K562 (cell line): Measurements from ENCODE around the gene PCDHGB5. TPM values are rescaled to one million over a fixed set of nuclear protein-coding genes. Genes with fewer than 3 reads are reported as not detected.
A peak's percentile ranks its signal among the peaks of the same experiment; 100 is the strongest.
"Not testable (repeated sequence)": the region's sequence is repeated elsewhere in the genome, so short reads cannot be mapped to it uniquely, and the experiment has no call there.

Source experiments
- ATAC-seq: fragments of 200-7000 bp; cut with Tn5 transposase; 3 replicates; pipeline ENCODE4 v1.9.1; 2020; ENCODE audit warnings: moderate library complexity
- BruUV-seq: library from RNA; stranded (reverse); fragments of 400-500 nt; replicated peaks from 2 replicates; lab custom pipeline; 2021; lab: Mats Ljungman, UMichigan
- CTCF ChIA-PET: fragments of 300-600 bp; formaldehyde crosslinking; extraction: SDS; loops from one replicate; lab custom pipeline; 2021; ENCODE audit warnings: low intra/inter-chr PET ratio; lab: Yijun Ruan, JAX
- POLR2A ChIA-PET: fragments of 300-600, 350-650 bp; sonication (Branson Sonifier 250); formaldehyde crosslinking; extraction: SDS; loops from one replicate; lab custom pipeline; 2021; ENCODE audit warnings: antibody characterized with exemption, inconsistent platforms; lab: Yijun Ruan, JAX
- DNase-seq, 4 experiments: peaks; one replicate each; pipeline versions ENCODE4 v3.0.0 to v3.0.0-alpha.2; 2011 to 2018; ENCODE audit warnings: low spot score in 3 of 4, mixed read lengths in 3 of 4; ENCODE audit errors: extremely low read depth in 1 of 4
- FAIRE-seq: peaks from 2 replicates; lab custom pipeline; 2011; peaks lifted over from hg19 to GRCh38; lab: Jason Lieb, UNC
- H2AFZ ChIP-seq: 2 replicates; pipeline ENCODE4 v1.6.0; 2011; ENCODE audit warnings: low read depth, low read length, control low read depth, inconsistent platforms
- H3K27ac ChIP-seq: fragments of 200-600 bp; 3 replicates; pipeline ENCODE4 v1.8.0; 2011; ENCODE audit warnings: low read depth, mild to moderate bottlenecking, control low read depth, inconsistent platforms, low read length, moderate library complexity, mixed read lengths; ENCODE audit errors: extremely low read depth
- H3K27me3 ChIP-seq, 2 experiments: fragments of 300-600 bp in 1 of 2; 2 replicates in 1 of 2; 3 replicates in 1 of 2; pipeline versions ENCODE4 v1.6.0 to v1.8.0; 2011; ENCODE audit warnings: inconsistent platforms in 2 of 2, low read length in 2 of 2, mild to moderate bottlenecking in 1 of 2, mixed read lengths in 1 of 2, moderate library complexity in 1 of 2; ENCODE audit not compliant: control insufficient read depth in 2 of 2, insufficient read depth in 2 of 2
- H3K36me3 ChIP-seq: fragments of 300-600 bp; 3 replicates; pipeline ENCODE4 v1.8.0; 2011; ENCODE audit warnings: mild to moderate bottlenecking, low read length, inconsistent platforms; ENCODE audit not compliant: control insufficient read depth, insufficient read depth
- H3K4me1 ChIP-seq, 2 experiments: fragments of 200-600 bp in 1 of 2; replicated peaks in 1 of 2; 2 replicates in 1 of 2; 3 replicates in 1 of 2; pipeline versions ENCODE4 v1.5.1 to v1.8.0; 2011; ENCODE audit warnings: inconsistent platforms in 2 of 2, low read length in 2 of 2, mild to moderate bottlenecking in 1 of 2, mixed read lengths in 1 of 2, moderate library complexity in 1 of 2; ENCODE audit not compliant: control insufficient read depth in 2 of 2, insufficient read depth in 2 of 2
- H3K4me2 ChIP-seq: 2 replicates; pipeline ENCODE4 v1.6.1; 2011; ENCODE audit warnings: low read length, control low read depth, inconsistent platforms, mixed read lengths; ENCODE audit not compliant: insufficient read depth
- H3K4me3 ChIP-seq: fragments of 200-600 bp; sonication (generic), shearing (Covaris generic); 2 replicates; pipeline ENCODE4 v1.5.1; 2016; ENCODE audit warnings: control low read depth, inconsistent platforms
- H3K79me2 ChIP-seq: fragments of 200-600 bp; 3 replicates; pipeline ENCODE4 v1.8.0; 2011; ENCODE audit warnings: low read length, inconsistent platforms; ENCODE audit not compliant: control insufficient read depth, insufficient read depth
- H3K9ac ChIP-seq, 2 experiments: 2 replicates each; pipeline versions ENCODE4 v1.6.0 to v1.6.1; 2011; ENCODE audit warnings: low read depth in 2 of 2, low read length in 2 of 2, control low read depth in 1 of 2, inconsistent platforms in 1 of 2, mild to moderate bottlenecking in 1 of 2, mixed read lengths in 1 of 2; ENCODE audit not compliant: insufficient read depth in 1 of 2
- H3K9me1 ChIP-seq: one replicate; pipeline ENCODE4 v1.6.0; 2011; ENCODE audit warnings: inconsistent platforms, mild to moderate bottlenecking, low read length, moderate library complexity; ENCODE audit not compliant: control insufficient read depth, insufficient read depth
- H3K9me3 ChIP-seq: replicated peaks from 2 replicates; pipeline ENCODE4 v1.5.1; 2011; ENCODE audit warnings: low read depth, low read length, inconsistent platforms; ENCODE audit not compliant: control insufficient read depth, insufficient read depth
- H4K20me1 ChIP-seq: replicated peaks from 2 replicates; pipeline ENCODE4 v1.6.1; 2011; ENCODE audit warnings: low read length, inconsistent platforms, mixed read lengths; ENCODE audit not compliant: control insufficient read depth, insufficient read depth
- CTCF ChIP-seq, 3 experiments: IDR thresholded peaks in 2 of 3; conservative IDR thresholded peaks in 1 of 3; 2 replicates each; pipeline ENCODE4 v1.5.1; 2011 to 2012; ENCODE audit warnings: low read length in 3 of 3, mild to moderate bottlenecking in 3 of 3, control low read depth in 2 of 3, improper control_type of control experiment in 1 of 3, inconsistent platforms in 1 of 3, low read depth in 1 of 3, mixed read lengths in 1 of 3, moderate library complexity in 1 of 3; ENCODE audit not compliant: insufficient read depth in 2 of 3
- NRF1 ChIP-seq, 2 experiments: fragments of 450-650 bp; IDR thresholded peaks in 1 of 2; conservative IDR thresholded peaks in 1 of 2; 2 replicates each; pipeline ENCODE4 v1.6.1; 2014; ENCODE audit warnings: mild to moderate bottlenecking in 2 of 2
- RAD21 ChIP-seq, 2 experiments: fragments of 250-450 bp in 1 of 2; fragments of 450-650 bp in 1 of 2; sonication (Bioruptor Pico) in 1 of 2; formaldehyde crosslinking in 1 of 2; IDR thresholded peaks in 1 of 2; conservative IDR thresholded peaks in 1 of 2; 2 replicates each; pipeline versions ENCODE4 v1.4.0 to v1.8.0; 2020 to 2022; ENCODE audit warnings: mild to moderate bottlenecking in 2 of 2, moderate library complexity in 1 of 2
- SMC3 ChIP-seq: conservative IDR thresholded peaks from 2 replicates; pipeline ENCODE4 v1.6.1; 2011; ENCODE audit warnings: low read depth, low read length, improper control_type of control experiment; ENCODE audit not compliant: insufficient read depth
- ZBTB33 ChIP-seq: sonication (generic); formaldehyde crosslinking; IDR thresholded peaks from 2 replicates; pipeline ENCODE4 v1.8.1; 2023; ENCODE audit warnings: mild to moderate bottlenecking, missing genetic modification reagents
- ZNF384 ChIP-seq: IDR thresholded peaks from 2 replicates; pipeline ENCODE4 v1.6.1; 2012; ENCODE audit warnings: low read depth, low read length, improper control_type of control experiment
- WGBS: fragments of 100-300 bp; shearing (Covaris generic); methylation state at CpG from one replicate; pipeline ENCODE4 v1.1.6; 2016; ENCODE audit warnings: low coverage, mixed read lengths; ENCODE audit not compliant: insufficient coverage; ENCODE audit errors: missing lambda C conversion rate; 5-methylcytosine and 5-hydroxymethylcytosine counted together
- in situ Hi-C: fragments of 300-500 bp; cut with MboI; formaldehyde crosslinking; loops from 4 replicates; pipeline ENCODE4 v1.15.0; 2018; ENCODE audit warnings: inconsistent platforms, mixed read lengths
- intact Hi-C: fragments of 100-400 bp; cut with micrococcal nuclease; formaldehyde crosslinking; loops from 2 replicates; pipeline ENCODE4 v1.14.2; 2022
- polyA plus RNA-seq, 8 experiments: library from polyadenylated mRNA; depleted of rRNA in 4 of 8; stranded (reverse) in 5 of 8; unstranded in 3 of 8; fragments of >200 nt; fragmentation: Nextera tagmentation in 2 of 8; fragmentation: Illumina TruSeq in 1 of 8; extraction: Ambion mirVana in 2 of 8; extraction: Trizol in 1 of 8; gene quantifications; 2 replicates each; pipeline versions ENCODE4 v1.2.1 to v1.2.3, GENCODE V29; 2011 to 2014; ENCODE audit warnings: inconsistent platforms in 1 of 8, missing spikeins in 1 of 8
- total RNA-seq, 7 experiments: library from RNA; depleted of rRNA in 6 of 7; stranded (reverse); fragments of >200 nt in 6 of 7; fragmentation: Illumina TruSeq in 2 of 7; extraction: Trizol in 2 of 7; gene quantifications; 2 replicates each; pipeline versions ENCODE4 v1.2.1 to v1.2.3, GENCODE V29; 2011 to 2021; ENCODE audit warnings: low replicate concordance in 1 of 7

PCDHGB5 gene
- total and polyA plus RNA-seq, 9 of the 15 experiments (the other 6 are each of a cell fraction or from before 2014, with no cell fraction given) = 0.05 to 0.29 (median 0.12) TPM; not detected in 2

GRCh38 chr5:141415275-141415618, 17.5 kb downstream of the PCDHGB5 start:
- TF ChIP-seq ZBTB33 = 0 out of 2 replicates have a peak, but pooled peaks have one; percentile 38
- Histone ChIP-seq H3K4me1 (peaks cover 0 to 26% of the 10 kb centered on the region in 2 experiments; a peak in 2 of 5 replicates), H3K27me3 (peaks cover 7 to 32% of the 10 kb centered on the region in 2 experiments; a peak in 4 of 5 replicates)
- DNase-seq, H4K20me1 ChIP-seq, H3K79me2 ChIP-seq, H3K36me3 ChIP-seq, ATAC-seq, intact Hi-C loops, H3K27ac ChIP-seq, H3K4me2 ChIP-seq, in situ Hi-C loops, H3K9me3 ChIP-seq, BruUV-seq, H3K9me1 ChIP-seq, H3K4me3 ChIP-seq, H2AFZ ChIP-seq, H3K9ac ChIP-seq, FAIRE-seq, POLR2A ChIA-PET: not testable (repeated sequence)
- 9% methylated on average over 24 of the region's 24 CpGs for WGBS
- CTCF ChIA-PET = interaction anchor here (0.6 kb wide), 1 partner anchor 77 kb away, joined by 3 read pairs; no protein-coding TSS in a partner anchor

- H3K9ac ChIP-seq, in situ Hi-C loops, H3K4me2 ChIP-seq, H3K79me2 ChIP-seq, H4K20me1 ChIP-seq, CTCF ChIA-PET, H3K9me3 ChIP-seq, BruUV-seq, H3K27ac ChIP-seq, H2AFZ ChIP-seq, intact Hi-C loops, H3K36me3 ChIP-seq, H3K9me1 ChIP-seq, H3K4me3 ChIP-seq: not testable (repeated sequence)
- WGBS = 36% methylated on average over 34 of the region's 47 CpGs
- ATAC-seq (peak; percentile 88), DNase-seq (peak; percentile 27 to 50 (median 37)), FAIRE-seq (peak; percentile 80)
- Histone ChIP-seq H3K4me1 (peaks cover 0 to 32% of the 10 kb centered on the region in 2 experiments; a peak in 2 of 5 replicates), H3K27me3 (peaks cover 7 to 47% of the 10 kb centered on the region in 2 experiments; a peak in 4 of 5 replicates)
- POLR2A ChIA-PET = interaction anchor here (0.6 kb wide), 1 partner anchor 32 kb away, joined by 3 read pairs; no protein-coding TSS in a partner anchor
- TF ChIP-seq RAD21 (CRISPR knock-in tag; conservative IDR thresholded peaks at IDR 0.05 in 1 of 2, IDR thresholded peaks at IDR 0.05 in 1 of 2) (peak in 1 of 2 experiments; percentile 58; a peak in 3 of 4 replicates), CTCF (IDR thresholded peaks at IDR 0.05 in 2 of 3, conservative IDR thresholded peaks at IDR 0.05 in 1 of 3; ENCODE audit: insufficient read depth in 2 of 3, low read depth in 1 of 3, low read length in 3 of 3) (peak; percentile 68 to 74 (median 73)), NRF1 (conservative IDR thresholded peaks at IDR 0.05 in 1 of 2, IDR thresholded peaks at IDR 0.05 in 1 of 2) (peak; percentile 58 to 59), SMC3 (peak; percentile 44; the same call in 1 of the 2 replicates), ZNF384 (0 out of 2 replicates have a peak, but pooled peaks have one; percentile 6)
Observed at GRCh38 chr5:141417494-141418172, 19.9 kb downstream of the PCDHGB5 start, which contains the start of gene PCDHGB7. Gene PCDHGB7 (plus strand): TSS chr5:141417677. CDS start chr5:141417860, 183 bp downstream.
